ENCODE data around the gene ADIPOQ.

DNA sequence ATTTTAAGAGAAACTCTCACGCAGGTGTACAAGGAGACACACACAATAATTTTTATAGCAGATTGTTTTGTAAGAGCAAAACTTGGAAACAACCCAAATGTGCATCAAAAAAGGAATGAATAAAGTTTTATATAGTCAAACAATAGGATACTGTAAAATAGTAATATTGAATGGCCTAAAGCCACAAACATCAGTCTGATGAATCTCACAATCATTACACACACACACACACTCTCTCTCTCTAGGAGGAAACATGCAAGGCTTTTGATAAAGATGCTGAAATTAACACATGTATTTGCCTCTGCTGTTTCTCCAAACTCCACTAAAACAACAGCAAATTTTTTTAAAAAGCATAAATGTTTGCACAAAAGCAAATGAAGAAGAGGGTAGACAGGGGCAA, 37.3 kb downstream of the ADIPOQ start:
- TF ChIP-seq, protein P1, sequence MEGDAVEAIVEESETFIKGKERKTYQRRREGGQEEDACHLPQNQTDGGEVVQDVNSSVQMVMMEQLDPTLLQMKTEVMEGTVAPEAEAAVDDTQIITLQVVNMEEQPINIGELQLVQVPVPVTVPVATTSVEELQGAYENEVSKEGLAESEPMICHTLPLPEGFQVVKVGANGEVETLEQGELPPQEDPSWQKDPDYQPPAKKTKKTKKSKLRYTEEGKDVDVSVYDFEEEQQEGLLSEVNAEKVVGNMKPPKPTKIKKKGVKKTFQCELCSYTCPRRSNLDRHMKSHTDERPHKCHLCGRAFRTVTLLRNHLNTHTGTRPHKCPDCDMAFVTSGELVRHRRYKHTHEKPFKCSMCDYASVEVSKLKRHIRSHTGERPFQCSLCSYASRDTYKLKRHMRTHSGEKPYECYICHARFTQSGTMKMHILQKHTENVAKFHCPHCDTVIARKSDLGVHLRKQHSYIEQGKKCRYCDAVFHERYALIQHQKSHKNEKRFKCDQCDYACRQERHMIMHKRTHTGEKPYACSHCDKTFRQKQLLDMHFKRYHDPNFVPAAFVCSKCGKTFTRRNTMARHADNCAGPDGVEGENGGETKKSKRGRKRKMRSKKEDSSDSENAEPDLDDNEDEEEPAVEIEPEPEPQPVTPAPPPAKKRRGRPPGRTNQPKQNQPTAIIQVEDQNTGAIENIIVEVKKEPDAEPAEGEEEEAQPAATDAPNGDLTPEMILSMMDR (IDR thresholded peaks at IDR 0.05; ENCODE audit: low read depth, low read length), result no peak
- no peak for TF ChIP-seq EZH2phosphoT487 (IDR thresholded peaks at IDR 0.05; ENCODE audit: low read depth)

All from OCI-LY3 (cell line).